ENCODE results near the gene GTPBP2. TPM values are rescaled to one million over a fixed set of nuclear protein-coding genes. Genes with fewer than 3 reads are reported as not detected.

GTPBP2 gene
- total and polyA plus RNA-seq, 2 of the 4 experiments (the other 2 are of a cell fraction): 38.4 to 86.6 TPM

DNA sequence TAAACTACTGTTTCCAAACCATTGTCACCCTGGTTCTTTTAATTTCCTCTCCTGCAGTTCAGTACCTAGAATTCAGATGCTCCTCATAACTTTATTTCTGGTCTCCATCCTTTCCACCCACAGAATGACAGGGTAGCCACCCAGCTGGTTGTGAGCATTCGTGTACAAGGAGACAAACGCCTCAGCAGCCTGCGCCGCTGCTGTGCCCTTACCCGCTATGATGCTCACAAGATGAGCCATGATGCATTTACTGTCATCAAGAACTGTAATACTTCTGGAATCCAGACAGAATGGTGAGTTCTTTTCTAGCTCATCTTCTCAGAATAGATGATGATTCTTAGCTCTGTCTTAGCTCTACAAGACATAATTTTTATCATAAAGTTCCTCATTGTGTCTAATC is 18.6 kb downstream of the GTPBP2 start:
- Histone ChIP-seq H3K4me3 (ENCODE audit: insufficient read depth, low read depth, low read length) (no peak overlapping the region), H4K91ac (ENCODE audit: insufficient read depth, low read depth, low read length) (no peak overlapping the region), H3K4me2 (ENCODE audit: low read depth, low read length) (no peak overlapping the region), H3K9me1 (ENCODE audit: insufficient read depth, low read length) (no peaks in the 10 kb centered on the region), H2AFZ (replicated peaks; ENCODE audit: low read length, poor library complexity) (no peak overlapping the region), H3K14ac (replicated peaks; ENCODE audit: low read depth, low read length) (no peak overlapping the region), H3K23ac (ENCODE audit: low read depth, low read length) (no peak overlapping the region), H2BK120ac (ENCODE audit: low read depth, low read length) (no peak overlapping the region), H4K20me1 (ENCODE audit: insufficient read depth, low read length) (peaks cover 4% of the 10 kb centered on the region; the same call in 1 of the 2 replicates), H3K9ac (ENCODE audit: low read depth, low read length) (no peak overlapping the region), H3K36me3 (ENCODE audit: control insufficient read depth, insufficient read depth, low read length) (peaks cover 19% of the 10 kb centered on the region), H3K9me3 (ENCODE audit: control insufficient read depth, insufficient read depth, low read length) (no peaks in the 10 kb centered on the region), H3K56ac (ENCODE audit: extremely low read depth, insufficient read depth, low read length) (no peak overlapping the region), H2BK5ac (ENCODE audit: low read depth, low read length, poor library complexity, severe bottlenecking) (no peak overlapping the region), H3K27ac (ENCODE audit: insufficient read depth, low read length) (no peak overlapping the region), H3K18ac (ENCODE audit: low read depth, low read length) (no peak overlapping the region), H2AK5ac (ENCODE audit: low read depth, low read length) (no peak overlapping the region), H3K79me1 (ENCODE audit: low read depth in 1 of 2, low read length in 2 of 2) (peaks cover 2 to 24% of the 10 kb centered on the region in 2 experiments), H2BK15ac (ENCODE audit: low read depth, low read length) (no peak overlapping the region), H3K4ac (ENCODE audit: low read depth, low read length) (no peak overlapping the region), H2BK20ac (ENCODE audit: low read depth, low read length) (no peak overlapping the region), H4K5ac (ENCODE audit: low read depth, low read length) (no peak overlapping the region), H2AK9ac (replicated peaks; ENCODE audit: low read depth, low read length, poor library complexity) (no peak overlapping the region), H4K8ac (ENCODE audit: low read depth in 2 of 2, low read length in 2 of 2) (no peak overlapping the region), H3K4me1 (ENCODE audit: control insufficient read depth, insufficient read depth, low read length) (no peaks in the 10 kb centered on the region), H3K27me3 (ENCODE audit: control insufficient read depth, insufficient read depth, low read length) (no peaks in the 10 kb centered on the region)
- BruUV-seq (replicated peaks): no TSS peak
- in situ Hi-C loops (cut with MboI; ENCODE audit: low sequenced_read_pairs) (no loop called here), dilution Hi-C loops (cut with HindIII; ENCODE audit: low sequenced_read_pairs, unreplicated experiment) (no loop called here), intact Hi-C loops (cut with micrococcal nuclease) (no loop called here)
- 93% methylated on average over 3 of the region's 5 CpGs; no CpG with 5 or more reads in 1 of the 2 experiments for WGBS, 2 experiments (ENCODE audit: extremely low coverage in 2 of 2, insufficient read length in 1 of 2)
- DNase-seq: peak; percentile 14
- TF ChIP-seq RFX5 (IDR thresholded peaks at IDR 0.05; ENCODE audit: low read depth, low read length): no peak
- no peak for TF ChIP-seq NFE2L2 (IDR thresholded peaks at IDR 0.05; ENCODE audit: low read depth, low read length)
- TF ChIP-seq CEBPB (IDR thresholded peaks at IDR 0.05; ENCODE audit: low read depth, low read length): no peak
- TF ChIP-seq, protein P1, sequence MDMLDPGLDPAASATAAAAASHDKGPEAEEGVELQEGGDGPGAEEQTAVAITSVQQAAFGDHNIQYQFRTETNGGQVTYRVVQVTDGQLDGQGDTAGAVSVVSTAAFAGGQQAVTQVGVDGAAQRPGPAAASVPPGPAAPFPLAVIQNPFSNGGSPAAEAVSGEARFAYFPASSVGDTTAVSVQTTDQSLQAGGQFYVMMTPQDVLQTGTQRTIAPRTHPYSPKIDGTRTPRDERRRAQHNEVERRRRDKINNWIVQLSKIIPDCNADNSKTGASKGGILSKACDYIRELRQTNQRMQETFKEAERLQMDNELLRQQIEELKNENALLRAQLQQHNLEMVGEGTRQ (IDR thresholded peaks at IDR 0.05; ENCODE audit: low read depth, low read length): no peak
- TF ChIP-seq MAZ (IDR thresholded peaks at IDR 0.05; ENCODE audit: borderline replicate concordance, low read depth, low read length): no peak
- no peak for TF ChIP-seq FOS (IDR thresholded peaks at IDR 0.05; ENCODE audit: low read depth, low read length)
- no peak for TF ChIP-seq RAD21 (IDR thresholded peaks at IDR 0.05; ENCODE audit: low read length)
- TF ChIP-seq SMC3 (IDR thresholded peaks at IDR 0.05; ENCODE audit: low read depth, low read length): no peak
- TF ChIP-seq CHD1 (IDR thresholded peaks at IDR 0.05; ENCODE audit: low read depth, low read length): no peak
- TF ChIP-seq, protein P2, sequence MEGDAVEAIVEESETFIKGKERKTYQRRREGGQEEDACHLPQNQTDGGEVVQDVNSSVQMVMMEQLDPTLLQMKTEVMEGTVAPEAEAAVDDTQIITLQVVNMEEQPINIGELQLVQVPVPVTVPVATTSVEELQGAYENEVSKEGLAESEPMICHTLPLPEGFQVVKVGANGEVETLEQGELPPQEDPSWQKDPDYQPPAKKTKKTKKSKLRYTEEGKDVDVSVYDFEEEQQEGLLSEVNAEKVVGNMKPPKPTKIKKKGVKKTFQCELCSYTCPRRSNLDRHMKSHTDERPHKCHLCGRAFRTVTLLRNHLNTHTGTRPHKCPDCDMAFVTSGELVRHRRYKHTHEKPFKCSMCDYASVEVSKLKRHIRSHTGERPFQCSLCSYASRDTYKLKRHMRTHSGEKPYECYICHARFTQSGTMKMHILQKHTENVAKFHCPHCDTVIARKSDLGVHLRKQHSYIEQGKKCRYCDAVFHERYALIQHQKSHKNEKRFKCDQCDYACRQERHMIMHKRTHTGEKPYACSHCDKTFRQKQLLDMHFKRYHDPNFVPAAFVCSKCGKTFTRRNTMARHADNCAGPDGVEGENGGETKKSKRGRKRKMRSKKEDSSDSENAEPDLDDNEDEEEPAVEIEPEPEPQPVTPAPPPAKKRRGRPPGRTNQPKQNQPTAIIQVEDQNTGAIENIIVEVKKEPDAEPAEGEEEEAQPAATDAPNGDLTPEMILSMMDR (conservative IDR thresholded peaks at IDR 0.05; ENCODE audit: low read depth, low read length): no peak
- no peak for TF ChIP-seq MXI1 (IDR thresholded peaks at IDR 0.05; ENCODE audit: borderline replicate concordance, low read depth, low read length)
- TF ChIP-seq POLR2A (IDR thresholded peaks at IDR 0.05; ENCODE audit: low read depth, low read length): no peak
- no peak for TF ChIP-seq RCOR1 (IDR thresholded peaks at IDR 0.05; ENCODE audit: insufficient replicate concordance, low read length)
- TF ChIP-seq, protein P3, sequence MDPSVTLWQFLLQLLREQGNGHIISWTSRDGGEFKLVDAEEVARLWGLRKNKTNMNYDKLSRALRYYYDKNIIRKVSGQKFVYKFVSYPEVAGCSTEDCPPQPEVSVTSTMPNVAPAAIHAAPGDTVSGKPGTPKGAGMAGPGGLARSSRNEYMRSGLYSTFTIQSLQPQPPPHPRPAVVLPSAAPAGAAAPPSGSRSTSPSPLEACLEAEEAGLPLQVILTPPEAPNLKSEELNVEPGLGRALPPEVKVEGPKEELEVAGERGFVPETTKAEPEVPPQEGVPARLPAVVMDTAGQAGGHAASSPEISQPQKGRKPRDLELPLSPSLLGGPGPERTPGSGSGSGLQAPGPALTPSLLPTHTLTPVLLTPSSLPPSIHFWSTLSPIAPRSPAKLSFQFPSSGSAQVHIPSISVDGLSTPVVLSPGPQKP (IDR thresholded peaks at IDR 0.05; ENCODE audit: borderline replicate concordance, low read depth, low read length): no peak
- ChIA-PET POLR2A (ENCODE audit: unreplicated experiment) (no interaction called here), CTCF (interaction anchor here (0.7 kb wide), 1 partner anchor 20 kb away, joined by 3 read pairs; no protein-coding TSS in a partner anchor)
- no peak for ATAC-seq (ENCODE audit: low read depth)

Data from IMR-90 (cell line).